NB4 (cell line): ENCODE data around the gene ZBED4.

ENCODE experiments used
- DNase-seq: peaks from one replicate; pipeline ENCODE4 v3.0.0; 2010; ENCODE audit warnings: low read depth
- H3K4me3 ChIP-seq: one replicate; pipeline ENCODE4 v1.5.1; 2011; ENCODE audit warnings: mild to moderate bottlenecking, low read depth, low read length, moderate library complexity
- CTCF ChIP-seq: IDR thresholded peaks from one replicate; pipeline ENCODE4 v1.5.1; 2012; ENCODE audit warnings: low read depth, low read length
- MAX ChIP-seq: IDR thresholded peaks from 2 replicates; pipeline ENCODE4 v1.6.1; 2011; ENCODE audit warnings: low read depth, low read length
- MYC ChIP-seq: IDR thresholded peaks from 2 replicates; pipeline ENCODE4 v1.6.1; 2011; ENCODE audit warnings: low read depth, low read length
- POLR2A ChIP-seq: IDR thresholded peaks from 2 replicates; pipeline ENCODE4 v1.6.1; 2011; ENCODE audit warnings: mild to moderate bottlenecking; ENCODE audit not compliant: insufficient read length; ENCODE audit errors: extremely low read depth

The ZBED4 gene

GRCh38 chr22:49811020-49811791, 42.4 kb upstream of the ZBED4 start:
- no peak for TF ChIP-seq MYC
- TF ChIP-seq POLR2A = no peak
- no peak for TF ChIP-seq CTCF
- TF ChIP-seq MAX = no peak
- no peak overlapping the region for H3K4me3 ChIP-seq
- no peak for DNase-seq

GRCh38 chr22:49812838-49813237, 40.8 kb upstream of the ZBED4 start:
- no peak for DNase-seq
- TF ChIP-seq POLR2A (no peak), MYC (no peak), MAX (no peak), CTCF (no peak)
- H3K4me3 ChIP-seq = no peak overlapping the region

- TF ChIP-seq MAX (no peak), MYC (no peak), POLR2A (no peak), CTCF (no peak)
- no peak overlapping the region for H3K4me3 ChIP-seq
- DNase-seq = no peak
These were observed 39.4 kb upstream of the ZBED4 start for GRCh38 chr22:49814164-49814686.

- TF ChIP-seq CTCF (no peak), MAX (no peak), MYC (no peak), POLR2A (no peak)
- H3K4me3 ChIP-seq = no peak overlapping the region
- no peak for DNase-seq
These were observed 38.8 kb upstream of the ZBED4 start for GRCh38 chr22:49814856-49815255.

GRCh38 chr22:49815641-49816091, 38.0 kb upstream of the ZBED4 start:
- TF ChIP-seq CTCF (no peak), MAX (no peak), MYC (no peak), POLR2A (no peak)
- no peak overlapping the region for H3K4me3 ChIP-seq
- no peak for DNase-seq
